ENCODE measurements around the gene P2RY8.

The P2RY8 gene

GRCh38 chrX:1453951-1454785 lies 82.8 kb downstream of the P2RY8 start (continued):
- peak; percentile 75 for TF ChIP-seq CTCF (tag by site-specific recombination; IDR thresholded peaks at IDR 0.05)
- TF ChIP-seq AEBP2 (tag by site-specific recombination; IDR thresholded peaks at IDR 0.05; ENCODE audit: borderline replicate concordance): no peak
- TF ChIP-seq ZNF76 (tag by site-specific recombination; IDR thresholded peaks at IDR 0.05; ENCODE audit: borderline replicate concordance, low read depth): 0 out of 2 replicates have a peak, but pooled peaks have one; percentile 20
- no peak for TF ChIP-seq ZEB2 (tag by site-specific recombination; IDR thresholded peaks at IDR 0.05)
- no peak for TF ChIP-seq ATF2 (tag by site-specific recombination; IDR thresholded peaks at IDR 0.05; ENCODE audit: low read depth)
- TF ChIP-seq ZBTB7A (tag by site-specific recombination; IDR thresholded peaks at IDR 0.05; ENCODE audit: low read depth): 0 out of 2 replicates have a peak, but pooled peaks have one; percentile 75
- no peak for TF ChIP-seq INSM2 (tag by site-specific recombination; IDR thresholded peaks at IDR 0.05)
- no peak for TF ChIP-seq REPIN1 (tag by site-specific recombination; IDR thresholded peaks at IDR 0.05; ENCODE audit: low read depth)
- peak; percentile 63; the same call in 1 of the 2 replicates for TF ChIP-seq ZNF398 (tag by site-specific recombination; IDR thresholded peaks at IDR 0.05)
- TF ChIP-seq ZBTB49 (tag by site-specific recombination; IDR thresholded peaks at IDR 0.05; ENCODE audit: low read depth): no peak
- no peak for TF ChIP-seq ZNF529 (tag by site-specific recombination; IDR thresholded peaks at IDR 0.05; ENCODE audit: insufficient replicate concordance)
- peak; percentile 70 for TF ChIP-seq KLF1 (tag by site-specific recombination; IDR thresholded peaks at IDR 0.05)
- TF ChIP-seq ZIC2 (tag by site-specific recombination; IDR thresholded peaks at IDR 0.05): peak; percentile 70
- TF ChIP-seq ZNF514 (tag by site-specific recombination; IDR thresholded peaks at IDR 0.05): no peak
- TF ChIP-seq PATZ1 (tag by site-specific recombination; IDR thresholded peaks at IDR 0.05): peak; percentile 92

Measured in HEK293 (cell line).